ENCODE results near the gene GABRB2.

- TF ChIP-seq, protein P1, sequence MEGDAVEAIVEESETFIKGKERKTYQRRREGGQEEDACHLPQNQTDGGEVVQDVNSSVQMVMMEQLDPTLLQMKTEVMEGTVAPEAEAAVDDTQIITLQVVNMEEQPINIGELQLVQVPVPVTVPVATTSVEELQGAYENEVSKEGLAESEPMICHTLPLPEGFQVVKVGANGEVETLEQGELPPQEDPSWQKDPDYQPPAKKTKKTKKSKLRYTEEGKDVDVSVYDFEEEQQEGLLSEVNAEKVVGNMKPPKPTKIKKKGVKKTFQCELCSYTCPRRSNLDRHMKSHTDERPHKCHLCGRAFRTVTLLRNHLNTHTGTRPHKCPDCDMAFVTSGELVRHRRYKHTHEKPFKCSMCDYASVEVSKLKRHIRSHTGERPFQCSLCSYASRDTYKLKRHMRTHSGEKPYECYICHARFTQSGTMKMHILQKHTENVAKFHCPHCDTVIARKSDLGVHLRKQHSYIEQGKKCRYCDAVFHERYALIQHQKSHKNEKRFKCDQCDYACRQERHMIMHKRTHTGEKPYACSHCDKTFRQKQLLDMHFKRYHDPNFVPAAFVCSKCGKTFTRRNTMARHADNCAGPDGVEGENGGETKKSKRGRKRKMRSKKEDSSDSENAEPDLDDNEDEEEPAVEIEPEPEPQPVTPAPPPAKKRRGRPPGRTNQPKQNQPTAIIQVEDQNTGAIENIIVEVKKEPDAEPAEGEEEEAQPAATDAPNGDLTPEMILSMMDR (conservative IDR thresholded peaks at IDR 0.05), result no peak
- TF ChIP-seq ZFX (IDR thresholded peaks at IDR 0.05), result no peak
These were observed 203.6 kb downstream of the GABRB2 start for GRCh38 chr5:161342886-161343285.
